Measurements from ENCODE around the gene OR10R2. TPM values are rescaled to one million over a fixed set of nuclear protein-coding genes. Genes with fewer than 3 reads are reported as not detected.

Gene OR10R2
- total RNA-seq, 3 donors from 2014 or later (not counting 1 experiment from before 2014, with no cell fraction given), result not detected

DNA sequence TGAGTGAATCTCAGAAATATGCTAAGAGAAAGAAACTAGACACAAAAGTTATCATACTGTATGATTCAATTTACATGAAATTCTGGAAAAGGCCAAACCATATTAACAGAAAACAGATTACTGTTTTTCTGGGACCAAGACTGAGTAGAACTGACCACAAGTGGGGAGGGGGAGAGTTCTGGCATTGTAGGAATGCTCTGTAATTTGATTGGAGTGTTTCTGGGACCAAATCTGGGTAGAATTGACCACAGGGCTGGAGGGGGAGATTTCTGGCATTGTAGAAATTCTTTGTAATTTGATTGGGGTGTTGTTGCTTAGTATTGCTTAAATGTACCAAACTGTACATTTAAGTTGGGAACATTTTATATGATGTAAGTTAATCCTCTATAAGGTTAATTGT is 13.8 kb upstream of the OR10R2 start:
- no peak overlapping the region for H3K27ac Mint-ChIP-seq
- Histone ChIP-seq H3K4me1 (ENCODE audit: control insufficient read depth, insufficient read depth, low read length) (no peaks in the 10 kb centered on the region), H3K27ac (ENCODE audit: low read length) (no peak overlapping the region), H3K9me3 (ENCODE audit: control insufficient read depth, insufficient read depth, low read length) (no peaks in the 10 kb centered on the region), H3K4me3 (ENCODE audit: low read length) (no peak overlapping the region), H3K36me3 (ENCODE audit: control insufficient read depth, insufficient read depth, low read length) (no peaks in the 10 kb centered on the region), H3K27me3 (ENCODE audit: control insufficient read depth, insufficient read depth, low read length) (peaks cover 3% of the 10 kb centered on the region)
- H3K36me3 Mint-ChIP-seq, result no peaks in the 10 kb centered on the region
- H3K27me3 Mint-ChIP-seq (ENCODE audit: low read depth in 2 of 2), result peaks cover 28 to 50% of the 10 kb centered on the region in 2 donors
- no peaks in the 10 kb centered on the region for H3K9me3 Mint-ChIP-seq
- H3K4me1 Mint-ChIP-seq, result no peaks in the 10 kb centered on the region
- ATAC-seq, result no peak
- no peak for DNase-seq
- intact Hi-C loops (cut with micrococcal nuclease), result no loop called here
- TF ChIP-seq, protein P1, sequence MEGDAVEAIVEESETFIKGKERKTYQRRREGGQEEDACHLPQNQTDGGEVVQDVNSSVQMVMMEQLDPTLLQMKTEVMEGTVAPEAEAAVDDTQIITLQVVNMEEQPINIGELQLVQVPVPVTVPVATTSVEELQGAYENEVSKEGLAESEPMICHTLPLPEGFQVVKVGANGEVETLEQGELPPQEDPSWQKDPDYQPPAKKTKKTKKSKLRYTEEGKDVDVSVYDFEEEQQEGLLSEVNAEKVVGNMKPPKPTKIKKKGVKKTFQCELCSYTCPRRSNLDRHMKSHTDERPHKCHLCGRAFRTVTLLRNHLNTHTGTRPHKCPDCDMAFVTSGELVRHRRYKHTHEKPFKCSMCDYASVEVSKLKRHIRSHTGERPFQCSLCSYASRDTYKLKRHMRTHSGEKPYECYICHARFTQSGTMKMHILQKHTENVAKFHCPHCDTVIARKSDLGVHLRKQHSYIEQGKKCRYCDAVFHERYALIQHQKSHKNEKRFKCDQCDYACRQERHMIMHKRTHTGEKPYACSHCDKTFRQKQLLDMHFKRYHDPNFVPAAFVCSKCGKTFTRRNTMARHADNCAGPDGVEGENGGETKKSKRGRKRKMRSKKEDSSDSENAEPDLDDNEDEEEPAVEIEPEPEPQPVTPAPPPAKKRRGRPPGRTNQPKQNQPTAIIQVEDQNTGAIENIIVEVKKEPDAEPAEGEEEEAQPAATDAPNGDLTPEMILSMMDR (IDR thresholded peaks at IDR 0.05), result no peak
- H3K4me3 Mint-ChIP-seq, result no peak overlapping the region

DNA sequence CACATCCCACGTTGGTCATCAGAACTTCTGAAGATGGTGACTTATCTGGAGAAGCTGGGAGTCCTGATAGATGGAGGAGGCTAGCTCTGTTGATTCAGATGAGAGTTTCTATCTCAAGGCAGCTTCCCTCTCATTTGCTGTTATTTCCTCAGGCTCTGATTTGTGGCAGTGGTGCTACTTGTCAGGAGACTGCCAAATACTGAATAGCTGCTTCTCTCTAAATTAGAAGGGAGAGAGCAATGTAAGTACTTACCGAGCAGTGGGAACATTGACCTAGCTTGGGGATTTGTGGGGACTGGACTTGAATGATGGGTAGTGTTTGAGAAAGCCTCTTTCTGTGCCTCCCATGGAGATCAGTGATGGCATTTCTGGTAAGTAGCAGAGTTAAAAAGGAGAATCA is 10.5 kb upstream of the OR10R2 start, which contains the start of gene OR10K1:
TSS of gene OR10K1 (plus strand) at position 301 of the 400 bp plus-strand sequence. CDS start 3,728 bp downstream, outside the sequence.
- Mint-ChIP-seq H3K4me1 (no peaks in the 10 kb centered on the region), H3K27ac (no peak within 1 kb of the TSS)
- intact Hi-C loops (cut with micrococcal nuclease), result no loop called here

DNA sequence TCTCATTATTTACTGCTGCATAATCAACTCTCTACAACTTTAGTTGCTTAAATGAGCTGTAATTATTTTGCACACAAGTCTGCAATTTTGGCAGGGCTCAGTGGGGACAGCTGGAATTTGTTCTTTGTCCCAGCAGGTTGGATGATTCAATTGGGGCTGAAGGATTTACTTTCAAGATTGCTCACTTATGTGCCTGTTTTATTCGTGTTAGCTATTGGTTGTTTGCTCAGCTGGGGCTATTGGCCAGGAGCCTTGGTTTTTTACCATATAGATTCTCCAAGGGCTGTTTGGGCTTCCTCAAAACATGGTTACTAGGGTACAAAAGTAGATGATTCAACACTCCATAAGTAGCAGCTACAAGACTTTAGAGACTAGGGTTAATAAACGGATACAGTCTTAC is 13.4 kb downstream of the OR10R2 start:
- Histone ChIP-seq H3K27ac (ENCODE audit: low read length) (no peak overlapping the region), H3K27me3 (ENCODE audit: control insufficient read depth, insufficient read depth, low read length) (peaks cover 5% of the 10 kb centered on the region), H3K4me1 (ENCODE audit: control insufficient read depth, insufficient read depth, low read length) (no peaks in the 10 kb centered on the region), H3K4me3 (ENCODE audit: low read length) (no peak overlapping the region), H3K36me3 (ENCODE audit: control insufficient read depth, insufficient read depth, low read length) (no peaks in the 10 kb centered on the region), H3K9me3 (ENCODE audit: control insufficient read depth, insufficient read depth, low read length) (no peaks in the 10 kb centered on the region)
- WGBS (ENCODE audit: insufficient coverage), result 70% methylated on average over 1 of the region's 2 CpGs
- ATAC-seq, result no peak
- TF ChIP-seq, protein P1 (IDR thresholded peaks at IDR 0.05), result no peak
- Mint-ChIP-seq H3K4me3 (no peak overlapping the region), H3K4me1 (no peaks in the 10 kb centered on the region), H3K9me3 (no peaks in the 10 kb centered on the region), H3K36me3 (no peaks in the 10 kb centered on the region), H3K27ac (no peak overlapping the region), H3K27me3 (ENCODE audit: low read depth in 2 of 2) (peaks cover 20 to 57% of the 10 kb centered on the region in 2 donors)
- no peak for DNase-seq
- intact Hi-C loops (cut with micrococcal nuclease), result no loop called here

More for the DNA sequence above, 10.5 kb upstream of the OR10R2 start, which contains the start of gene OR10K1:
- H3K36me3 ChIP-seq (ENCODE audit: control insufficient read depth, insufficient read depth, low read length), result no peaks in the 10 kb centered on the region
- H3K27me3 ChIP-seq (ENCODE audit: control insufficient read depth, insufficient read depth, low read length), result peaks cover 2% of the 10 kb centered on the region
- no peaks in the 10 kb centered on the region for H3K9me3 Mint-ChIP-seq
- no peaks in the 10 kb centered on the region for H3K4me1 ChIP-seq (ENCODE audit: control insufficient read depth, insufficient read depth, low read length)
- TF ChIP-seq, protein P1 (IDR thresholded peaks at IDR 0.05), result no peak
- no peak within 1 kb of the TSS for H3K4me3 Mint-ChIP-seq
- H3K27me3 Mint-ChIP-seq (ENCODE audit: low read depth in 2 of 2), result peaks cover 21 to 36% of the 10 kb centered on the region in 2 donors
- H3K36me3 Mint-ChIP-seq, result no peaks in the 10 kb centered on the region
- no peak for ATAC-seq
- H3K9me3 ChIP-seq (ENCODE audit: control insufficient read depth, insufficient read depth, low read length), result no peaks in the 10 kb centered on the region
- no peak for DNase-seq
- WGBS (ENCODE audit: insufficient coverage), result 90% methylated on average over 1 of the region's 2 CpGs
- no peak within 1 kb of the TSS for H3K27ac ChIP-seq (ENCODE audit: low read length)
- no peak within 1 kb of the TSS for H3K4me3 ChIP-seq (ENCODE audit: low read length)

DNA sequence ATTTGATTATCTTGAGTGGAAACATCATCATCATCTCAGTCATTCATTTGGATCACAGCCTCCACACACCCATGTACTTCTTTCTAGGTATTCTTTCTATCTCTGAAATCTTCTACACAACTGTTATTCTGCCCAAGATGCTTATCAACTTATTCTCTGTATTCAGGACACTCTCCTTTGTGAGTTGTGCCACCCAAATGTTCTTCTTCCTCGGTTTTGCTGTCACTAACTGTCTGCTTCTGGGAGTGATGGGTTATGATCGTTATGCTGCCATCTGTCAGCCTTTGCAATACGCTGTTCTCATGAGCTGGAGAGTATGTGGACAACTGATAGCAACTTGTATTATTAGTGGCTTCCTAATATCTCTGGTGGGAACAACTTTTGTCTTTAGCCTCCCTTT is 19.3 kb downstream of the OR10R2 start:
- 90% methylated on average over 3 of the region's 3 CpGs for WGBS (ENCODE audit: insufficient coverage)
- H3K27ac Mint-ChIP-seq, result no peak overlapping the region

More for the DNA sequence above, 19.3 kb downstream of the OR10R2 start:
- DNase-seq (no peak), ATAC-seq (no peak)
- Mint-ChIP-seq H3K4me1 (no peaks in the 10 kb centered on the region), H3K4me3 (no peak overlapping the region), H3K27me3 (ENCODE audit: low read depth in 2 of 2) (peaks cover 22 to 65% of the 10 kb centered on the region in 2 donors), H3K36me3 (no peaks in the 10 kb centered on the region), H3K9me3 (no peaks in the 10 kb centered on the region)
- no peaks in the 10 kb centered on the region for H3K27me3 ChIP-seq (ENCODE audit: control insufficient read depth, insufficient read depth, low read length)
- no peaks in the 10 kb centered on the region for H3K4me1 ChIP-seq (ENCODE audit: control insufficient read depth, insufficient read depth, low read length)
- TF ChIP-seq, protein P1 (IDR thresholded peaks at IDR 0.05), result no peak
- H3K9me3 ChIP-seq (ENCODE audit: control insufficient read depth, insufficient read depth, low read length), result no peaks in the 10 kb centered on the region
- no peaks in the 10 kb centered on the region for H3K36me3 ChIP-seq (ENCODE audit: control insufficient read depth, insufficient read depth, low read length)
- no peak overlapping the region for H3K4me3 ChIP-seq (ENCODE audit: low read length)
- intact Hi-C loops (cut with micrococcal nuclease), result no loop called here
- no peak overlapping the region for H3K27ac ChIP-seq (ENCODE audit: low read length)
